ENCODE data around the gene CEP112. TPM values are rescaled to one million over a fixed set of nuclear protein-coding genes. Genes with fewer than 3 reads are reported as not detected.
A peak's percentile ranks its signal among the peaks of the same experiment; 100 is the strongest.

The CEP112 gene
- total RNA-seq, 8 experiments from 2014 or later, result 4.1 to 15.7 (median 7.9) TPM

DNA sequence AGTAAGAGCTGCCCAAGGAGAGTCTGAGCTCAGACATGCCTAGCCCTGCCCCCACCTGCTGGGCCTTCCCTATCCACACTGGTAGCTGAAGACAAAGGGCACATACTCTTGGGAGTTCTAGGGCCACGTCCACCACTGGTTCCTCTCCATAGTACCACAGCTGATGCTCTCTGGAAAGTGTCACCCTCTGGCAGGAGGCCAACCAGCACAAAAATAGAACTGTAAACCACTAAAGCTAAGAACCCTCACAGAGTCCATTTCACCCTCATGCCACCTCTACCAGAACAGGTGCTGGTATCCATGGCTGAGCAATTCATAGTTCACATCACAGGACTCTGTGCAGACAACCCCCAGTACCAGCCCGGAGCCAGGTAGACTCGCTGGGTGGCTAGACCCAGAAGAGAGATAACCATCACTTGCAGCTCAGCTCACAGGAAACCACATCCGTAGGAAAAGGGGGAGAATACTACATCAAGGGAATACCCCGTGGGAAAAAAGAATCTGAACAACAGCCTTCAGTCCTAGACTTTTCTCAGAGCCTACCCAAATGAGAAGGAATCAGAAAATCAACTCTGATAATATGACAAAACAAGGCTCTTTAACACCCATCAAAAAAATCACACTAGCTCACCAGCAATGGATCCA, 115.3 kb downstream of the CEP112 start:
- Histone ChIP-seq H3K4me3 (no peak overlapping the region), H3K4me1 (replicated peaks in 1 of 2) (no peaks in the 10 kb centered on the region), H3K27ac (no peak overlapping the region)
- in situ Hi-C loops (cut with MboI; ENCODE audit: low pct_unique_long_range_greater_than_20kb in 2 of 9, low sequenced_read_pairs in 9 of 9, unreplicated experiment in 9 of 9), result no loop called here
- 50 to 100% (median 76%) methylated on average over 1 to 3 of the region's 5 CpGs; no CpG with 5 or more reads in 2 of the 10 experiments for WGBS, 10 experiments
- ATAC-seq (replicated peaks in 6 of 8), result no peak

GRCh38 chr17:66073384-66073783, 118.5 kb downstream of the CEP112 start:
- no peaks in the 10 kb centered on the region for H3K4me1 ChIP-seq (replicated peaks in 1 of 2)
- ATAC-seq (replicated peaks in 6 of 8), result no peak
- in situ Hi-C loops (cut with MboI; ENCODE audit: low pct_unique_long_range_greater_than_20kb in 2 of 9, low sequenced_read_pairs in 9 of 9, unreplicated experiment in 9 of 9), result no loop called here
- H3K4me3 ChIP-seq, result no peak overlapping the region
- H3K27ac ChIP-seq, result no peak overlapping the region

- no peak overlapping the region for H3K4me3 ChIP-seq
- 0 to 100% (median 50%) methylated on average over 1 of the region's 1 CpG; no CpG with 5 or more reads in 3 of the 10 experiments for WGBS, 10 experiments
- in situ Hi-C loops (cut with MboI; ENCODE audit: low pct_unique_long_range_greater_than_20kb in 2 of 9, low sequenced_read_pairs in 9 of 9, unreplicated experiment in 9 of 9), result no loop called here
- no peak overlapping the region for H3K27ac ChIP-seq
- peak in 2 of 8 experiments; percentile 61 to 65 for ATAC-seq (replicated peaks in 6 of 8)
- H3K4me1 ChIP-seq (replicated peaks in 1 of 2), result no peaks in the 10 kb centered on the region
These were observed 128.2 kb downstream of the CEP112 start for GRCh38 chr17:66063686-66064085.

DNA sequence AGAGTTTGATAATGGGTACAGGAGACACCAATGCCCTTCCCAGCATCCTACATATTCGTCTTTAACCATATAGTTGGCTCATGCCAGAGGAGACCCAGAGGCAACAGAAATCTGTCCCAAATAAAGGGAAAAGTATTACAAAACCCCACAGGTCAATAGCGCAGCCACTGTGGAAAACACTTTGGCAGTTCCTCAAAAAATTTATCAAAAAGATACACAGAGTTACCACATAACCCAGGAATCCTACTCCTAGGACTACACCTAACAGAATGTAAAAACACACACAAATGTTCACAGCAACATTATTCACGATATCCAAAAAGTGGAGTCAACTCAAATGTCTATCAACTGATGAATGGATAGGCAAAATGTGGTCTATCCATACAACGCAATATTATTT, 135.8 kb downstream of the CEP112 start:
- in situ Hi-C loops (cut with MboI; ENCODE audit: low pct_unique_long_range_greater_than_20kb in 2 of 9, low sequenced_read_pairs in 9 of 9, unreplicated experiment in 9 of 9), result no loop called here
- no peak overlapping the region for H3K27ac ChIP-seq
- peaks cover 0 to 2% of the 10 kb centered on the region in 2 donors for H3K4me1 ChIP-seq (replicated peaks in 1 of 2)
- WGBS, 10 experiments, result 71 to 100% (median 95%) methylated on average over 1 to 4 of the region's 4 CpGs; no CpG with 5 or more reads in 1 of the 10 experiments
- ATAC-seq (replicated peaks in 6 of 8), result no peak
- no peak overlapping the region for H3K4me3 ChIP-seq

GRCh38 chr17:66054242-66054641, 137.7 kb downstream of the CEP112 start:
- ATAC-seq (replicated peaks in 6 of 8), result no peak
- WGBS, 10 experiments, result 83 to 100% (median 100%) methylated on average over 1 of the region's 1 CpG; no CpG with 5 or more reads in 3 of the 10 experiments
- Histone ChIP-seq H3K4me1 (replicated peaks in 1 of 2) (peaks cover 0 to 2% of the 10 kb centered on the region in 2 donors), H3K27ac (no peak overlapping the region), H3K4me3 (no peak overlapping the region)
- in situ Hi-C loops (cut with MboI; ENCODE audit: low pct_unique_long_range_greater_than_20kb in 2 of 9, low sequenced_read_pairs in 9 of 9, unreplicated experiment in 9 of 9), result no loop called here

GRCh38 chr17:66044083-66044482, 147.8 kb downstream of the CEP112 start:
- Histone ChIP-seq H3K4me1 (replicated peaks in 1 of 2) (no peaks in the 10 kb centered on the region), H3K4me3 (no peak overlapping the region), H3K27ac (no peak overlapping the region)
- WGBS, 10 experiments, result 28 to 88% (median 51%) methylated on average over 2 of the region's 2 CpGs; no CpG with 5 or more reads in 2 of the 10 experiments
- in situ Hi-C loops (cut with MboI; ENCODE audit: low pct_unique_long_range_greater_than_20kb in 2 of 9, low sequenced_read_pairs in 9 of 9, unreplicated experiment in 9 of 9), result no loop called here
- no peak for ATAC-seq (replicated peaks in 6 of 8)

DNA sequence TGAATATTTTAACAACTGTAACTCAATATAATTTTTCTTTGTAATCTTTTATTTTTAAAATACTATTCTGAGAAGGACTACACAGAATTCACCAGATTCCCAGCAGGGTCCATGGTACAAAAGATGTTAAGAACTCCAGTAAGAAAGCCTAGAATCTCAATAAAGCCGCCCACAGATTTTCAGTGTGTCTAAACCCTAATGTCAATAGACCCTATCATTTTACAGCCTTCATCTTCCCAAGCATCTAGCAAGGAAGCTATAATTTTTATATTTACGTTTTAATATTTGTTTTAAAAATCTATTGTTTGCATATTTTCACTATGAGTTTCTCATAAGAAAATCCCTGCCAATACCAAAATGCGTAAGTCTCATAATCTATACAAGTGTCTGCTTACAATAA, 148.5 kb downstream of the CEP112 start:
- Histone ChIP-seq H3K4me3 (no peak overlapping the region), H3K4me1 (replicated peaks in 1 of 2) (no peaks in the 10 kb centered on the region), H3K27ac (no peak overlapping the region)
- WGBS, 10 experiments, result 67 to 97% (median 82%) methylated on average over 2 to 3 of the region's 3 CpGs
- no peak for ATAC-seq (replicated peaks in 6 of 8)
- in situ Hi-C loops (cut with MboI; ENCODE audit: low pct_unique_long_range_greater_than_20kb in 2 of 9, low sequenced_read_pairs in 9 of 9, unreplicated experiment in 9 of 9), result no loop called here

- Histone ChIP-seq H3K27ac (no peak overlapping the region), H3K4me1 (replicated peaks in 1 of 2) (no peaks in the 10 kb centered on the region), H3K4me3 (no peak overlapping the region)
- no peak for ATAC-seq (replicated peaks in 6 of 8)
- in situ Hi-C loops (cut with MboI; ENCODE audit: low pct_unique_long_range_greater_than_20kb in 2 of 9, low sequenced_read_pairs in 9 of 9, unreplicated experiment in 9 of 9), result no loop called here
- WGBS, 10 experiments, result 46 to 73% (median 68%) methylated on average over 2 to 4 of the region's 4 CpGs; no CpG with 5 or more reads in 1 of the 10 experiments
These were observed 151.5 kb downstream of the CEP112 start for GRCh38 chr17:66040402-66040801.

DNA sequence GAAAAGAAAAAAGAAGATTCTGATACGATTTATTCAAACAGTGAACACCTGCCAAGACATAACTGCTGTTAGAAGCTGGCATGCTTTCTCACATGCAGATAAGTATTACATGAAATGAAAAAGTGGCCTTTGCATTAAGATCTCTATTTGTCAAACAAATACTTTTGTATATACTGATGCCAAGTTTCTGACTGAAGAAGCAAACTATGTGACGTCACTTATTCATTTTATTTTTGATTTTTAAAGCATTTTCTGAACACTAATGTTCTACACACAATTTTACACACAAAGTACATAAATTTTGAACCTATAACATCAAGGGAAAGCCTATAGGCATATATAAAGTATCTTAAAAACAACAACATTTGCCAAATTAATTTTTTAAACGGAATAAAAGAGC, 153.8 kb downstream of the CEP112 start:
- WGBS, 10 experiments, result 0 to 69% (median 42%) methylated on average over 2 to 3 of the region's 3 CpGs
- H3K27ac ChIP-seq, result no peak overlapping the region
- no peaks in the 10 kb centered on the region for H3K4me1 ChIP-seq (replicated peaks in 1 of 2)
- H3K4me3 ChIP-seq, result no peak overlapping the region
- ATAC-seq (replicated peaks in 6 of 8), result peak in 1 of 8 experiments; percentile 24
- in situ Hi-C loops (cut with MboI; ENCODE audit: low pct_unique_long_range_greater_than_20kb in 2 of 9, low sequenced_read_pairs in 9 of 9, unreplicated experiment in 9 of 9), result no loop called here

DNA sequence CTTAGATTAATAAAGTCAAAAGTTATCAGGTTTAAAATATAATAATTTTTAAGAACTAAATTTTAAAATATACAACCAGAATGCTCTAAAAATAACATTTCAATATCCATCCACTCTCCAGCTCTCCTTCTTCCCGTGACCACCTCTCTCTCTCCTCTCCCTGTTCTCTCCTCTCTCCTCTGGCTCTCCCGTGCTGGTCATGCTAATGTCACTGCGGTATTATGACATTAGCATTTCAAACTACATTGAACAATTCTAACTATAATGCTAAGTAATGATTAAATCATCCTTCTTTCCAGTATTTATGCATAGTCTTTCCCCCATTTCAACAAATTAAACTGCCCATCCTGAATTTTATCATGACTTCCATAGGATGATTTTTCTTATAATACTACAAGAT, 154.7 kb downstream of the CEP112 start:
- H3K27ac ChIP-seq, result no peak overlapping the region
- no peaks in the 10 kb centered on the region for H3K4me1 ChIP-seq (replicated peaks in 1 of 2)
- peak in 4 of 8 experiments; percentile 34 to 94 (median 79) for ATAC-seq (replicated peaks in 6 of 8)
- no peak overlapping the region for H3K4me3 ChIP-seq
- 0 to 92% (median 40%) methylated on average over 2 to 3 of the region's 3 CpGs for WGBS, 10 experiments
- in situ Hi-C loops (cut with MboI; ENCODE audit: low pct_unique_long_range_greater_than_20kb in 2 of 9, low sequenced_read_pairs in 9 of 9, unreplicated experiment in 9 of 9), result no loop called here

DNA sequence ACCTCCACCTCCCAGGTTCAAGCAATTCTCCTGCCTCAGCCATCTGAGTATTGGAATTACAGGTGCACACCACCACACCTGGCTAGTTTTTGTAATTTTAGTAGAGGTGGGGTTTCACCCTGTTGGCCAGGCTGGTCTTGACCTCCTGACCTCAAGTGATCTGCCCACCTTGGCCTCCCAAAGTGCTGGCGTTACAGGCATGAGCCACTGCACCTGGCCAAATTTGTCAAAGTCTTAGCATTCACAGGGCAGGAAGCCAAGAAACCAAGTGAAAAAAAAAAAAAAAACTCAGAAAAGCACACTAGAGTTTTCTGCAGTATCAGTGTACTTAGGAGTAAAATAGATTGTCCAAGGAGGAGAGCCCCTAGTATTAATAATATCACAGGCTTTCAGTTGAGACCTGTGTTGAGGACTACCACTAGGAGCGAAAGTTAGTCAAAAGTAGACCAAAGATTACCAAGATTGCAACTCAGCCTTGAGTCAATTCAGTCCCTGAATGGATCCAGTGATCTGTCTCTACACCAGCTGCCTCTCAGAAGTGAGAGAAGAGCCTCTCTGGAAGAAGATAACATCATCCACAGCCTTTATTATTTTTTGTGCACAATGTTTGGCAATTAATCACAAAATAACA, 159.7 kb downstream of the CEP112 start:
- in situ Hi-C loops (cut with MboI; ENCODE audit: low pct_unique_long_range_greater_than_20kb in 2 of 9, low sequenced_read_pairs in 9 of 9, unreplicated experiment in 9 of 9), result no loop called here
- WGBS, 10 experiments, result 83 to 100% (median 93%) methylated on average over 1 to 2 of the region's 2 CpGs; no CpG with 5 or more reads in 3 of the 10 experiments
- no peak overlapping the region for H3K4me3 ChIP-seq
- H3K27ac ChIP-seq, result no peak overlapping the region
- H3K4me1 ChIP-seq (replicated peaks in 1 of 2), result no peaks in the 10 kb centered on the region
- no peak for ATAC-seq (replicated peaks in 6 of 8)

DNA sequence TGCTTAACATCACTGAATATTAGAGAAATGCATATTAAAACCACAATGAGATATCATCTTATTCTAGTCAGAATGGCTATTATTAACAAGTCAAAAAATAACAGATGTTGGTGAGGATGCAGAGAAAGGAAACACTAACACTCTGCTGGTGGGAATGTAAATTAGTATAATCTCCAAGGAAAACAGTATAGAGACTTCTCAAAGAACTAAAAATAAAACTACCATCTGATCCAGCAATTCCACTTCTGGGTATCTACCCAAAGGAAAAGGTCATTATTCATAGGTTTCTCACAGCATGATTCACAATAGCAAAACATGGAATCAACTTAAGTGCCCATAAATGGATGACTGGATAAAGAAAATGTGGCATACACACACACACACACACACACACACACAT, 166.4 kb downstream of the CEP112 start:
- ATAC-seq (replicated peaks in 6 of 8), result no peak
- in situ Hi-C loops (cut with MboI; ENCODE audit: low pct_unique_long_range_greater_than_20kb in 2 of 9, low sequenced_read_pairs in 9 of 9, unreplicated experiment in 9 of 9), result no loop called here

GRCh38 chr17:66021757-66022156, 170.2 kb downstream of the CEP112 start:
- peaks cover 0 to 8% of the 10 kb centered on the region in 2 donors for H3K4me1 ChIP-seq (replicated peaks in 1 of 2)
- no peak overlapping the region for H3K27ac ChIP-seq
- H3K4me3 ChIP-seq, result no peak overlapping the region
- ATAC-seq (replicated peaks in 6 of 8), result no peak
- 0 to 67% (median 50%) methylated on average over 1 to 3 of the region's 3 CpGs; no CpG with 5 or more reads in 5 of the 10 experiments for WGBS, 10 experiments
- in situ Hi-C loops (cut with MboI; ENCODE audit: low pct_unique_long_range_greater_than_20kb in 2 of 9, low sequenced_read_pairs in 9 of 9, unreplicated experiment in 9 of 9), result no loop called here

More for the DNA sequence above, 166.4 kb downstream of the CEP112 start:
- H3K27ac ChIP-seq, result no peak overlapping the region
- H3K4me3 ChIP-seq, result no peak overlapping the region
- no peaks in the 10 kb centered on the region for H3K4me1 ChIP-seq (replicated peaks in 1 of 2)

DNA sequence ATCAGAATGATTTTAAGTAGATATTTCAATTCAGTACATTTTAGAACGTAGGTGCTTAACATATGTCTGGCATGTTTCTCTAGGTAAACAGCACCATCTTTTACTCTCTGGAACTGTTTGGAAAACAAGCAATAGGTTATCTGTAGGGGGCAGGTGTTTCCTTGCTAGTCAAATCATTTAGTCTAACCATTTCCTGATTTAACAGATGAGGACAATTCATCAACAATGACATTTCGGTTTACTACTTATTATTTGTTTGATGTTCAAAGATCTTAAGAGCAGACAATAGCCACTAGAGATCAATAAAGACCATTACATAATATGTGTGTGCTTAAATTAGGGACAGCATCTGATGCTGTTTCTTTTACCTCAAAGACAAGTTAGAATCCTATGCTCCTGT, 173.1 kb downstream of the CEP112 start:
- Histone ChIP-seq H3K4me3 (no peak overlapping the region), H3K4me1 (replicated peaks in 1 of 2) (peaks cover 0 to 8% of the 10 kb centered on the region in 2 donors), H3K27ac (no peak overlapping the region)
- in situ Hi-C loops (cut with MboI; ENCODE audit: low pct_unique_long_range_greater_than_20kb in 2 of 9, low sequenced_read_pairs in 9 of 9, unreplicated experiment in 9 of 9), result no loop called here
- ATAC-seq (replicated peaks in 6 of 8), result no peak
- 26 to 81% (median 59%) methylated on average over 1 to 2 of the region's 2 CpGs; no CpG with 5 or more reads in 2 of the 10 experiments for WGBS, 10 experiments

Data from motor neuron (in vitro differentiated cells).